ENCODE measurements around the gene BBS1.

BBS1 gene

DNA sequence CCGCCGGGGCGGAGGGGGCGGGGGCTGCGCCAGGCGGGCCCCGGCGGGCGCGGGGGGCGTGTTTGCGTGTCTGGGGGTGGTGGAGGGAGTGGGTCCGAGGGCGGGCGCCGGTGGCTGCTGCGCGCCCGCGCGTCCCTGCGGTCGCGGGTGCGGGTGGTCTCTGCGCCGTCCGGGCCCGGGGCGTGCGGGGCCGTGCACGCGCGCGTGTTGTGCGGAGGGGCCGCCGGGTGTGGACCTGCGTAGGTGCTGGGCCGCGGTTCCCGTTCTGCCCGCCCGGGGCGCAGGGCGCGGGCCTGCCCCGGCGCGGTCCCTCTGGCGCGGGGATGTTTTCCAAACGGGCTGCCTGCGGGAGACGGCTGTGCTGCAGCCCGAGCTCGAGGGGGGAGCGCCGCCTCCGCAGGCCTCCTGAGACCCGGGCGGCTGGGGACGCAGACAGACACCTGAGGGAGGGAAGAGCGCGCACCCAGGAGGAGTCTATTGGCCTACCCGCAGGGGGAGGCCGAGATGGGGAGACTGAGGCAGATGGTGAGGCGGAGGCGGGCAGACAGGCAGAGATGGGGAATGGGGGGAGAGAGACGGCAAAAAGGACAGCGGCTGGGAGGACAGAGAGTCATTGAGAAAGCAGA is 43.3 kb upstream of the BBS1 start:
- peak overlapping the region; percentile 73 for H3K4me3 ChIP-seq (ENCODE audit: low read length)
- peak; percentile 28 for DNase-seq (ENCODE audit: low read depth)
- TF ChIP-seq, protein P1, sequence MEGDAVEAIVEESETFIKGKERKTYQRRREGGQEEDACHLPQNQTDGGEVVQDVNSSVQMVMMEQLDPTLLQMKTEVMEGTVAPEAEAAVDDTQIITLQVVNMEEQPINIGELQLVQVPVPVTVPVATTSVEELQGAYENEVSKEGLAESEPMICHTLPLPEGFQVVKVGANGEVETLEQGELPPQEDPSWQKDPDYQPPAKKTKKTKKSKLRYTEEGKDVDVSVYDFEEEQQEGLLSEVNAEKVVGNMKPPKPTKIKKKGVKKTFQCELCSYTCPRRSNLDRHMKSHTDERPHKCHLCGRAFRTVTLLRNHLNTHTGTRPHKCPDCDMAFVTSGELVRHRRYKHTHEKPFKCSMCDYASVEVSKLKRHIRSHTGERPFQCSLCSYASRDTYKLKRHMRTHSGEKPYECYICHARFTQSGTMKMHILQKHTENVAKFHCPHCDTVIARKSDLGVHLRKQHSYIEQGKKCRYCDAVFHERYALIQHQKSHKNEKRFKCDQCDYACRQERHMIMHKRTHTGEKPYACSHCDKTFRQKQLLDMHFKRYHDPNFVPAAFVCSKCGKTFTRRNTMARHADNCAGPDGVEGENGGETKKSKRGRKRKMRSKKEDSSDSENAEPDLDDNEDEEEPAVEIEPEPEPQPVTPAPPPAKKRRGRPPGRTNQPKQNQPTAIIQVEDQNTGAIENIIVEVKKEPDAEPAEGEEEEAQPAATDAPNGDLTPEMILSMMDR (conservative IDR thresholded peaks at IDR 0.05; ENCODE audit: low read length), result 0 out of 2 replicates have a peak, but pooled peaks have one; percentile 2

DNA sequence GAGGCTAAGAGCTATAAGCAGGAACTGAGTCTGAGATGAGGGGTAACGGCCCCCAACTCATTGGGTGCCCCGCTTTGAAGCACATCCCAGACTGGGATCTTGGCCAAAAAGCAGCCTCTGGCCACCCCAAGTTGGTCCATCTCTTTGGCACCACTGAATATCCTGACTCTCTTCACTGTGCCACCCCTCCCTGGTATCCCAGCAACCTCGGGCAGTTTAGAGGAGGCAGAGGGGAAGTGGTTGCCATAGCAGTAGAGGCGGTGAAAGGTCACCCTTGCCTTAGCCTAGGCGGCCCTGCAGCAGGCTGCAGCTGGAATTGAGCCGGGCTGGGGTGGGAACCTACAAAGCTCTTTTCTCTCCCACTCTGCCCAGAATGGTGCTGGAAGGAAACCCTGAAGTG is 42.7 kb upstream of the BBS1 start:
- peak overlapping the region; percentile 73 for H3K4me3 ChIP-seq (ENCODE audit: low read length)
- TF ChIP-seq, protein P1 (conservative IDR thresholded peaks at IDR 0.05; ENCODE audit: low read length), result no peak
- no peak for DNase-seq (ENCODE audit: low read depth)

DNA sequence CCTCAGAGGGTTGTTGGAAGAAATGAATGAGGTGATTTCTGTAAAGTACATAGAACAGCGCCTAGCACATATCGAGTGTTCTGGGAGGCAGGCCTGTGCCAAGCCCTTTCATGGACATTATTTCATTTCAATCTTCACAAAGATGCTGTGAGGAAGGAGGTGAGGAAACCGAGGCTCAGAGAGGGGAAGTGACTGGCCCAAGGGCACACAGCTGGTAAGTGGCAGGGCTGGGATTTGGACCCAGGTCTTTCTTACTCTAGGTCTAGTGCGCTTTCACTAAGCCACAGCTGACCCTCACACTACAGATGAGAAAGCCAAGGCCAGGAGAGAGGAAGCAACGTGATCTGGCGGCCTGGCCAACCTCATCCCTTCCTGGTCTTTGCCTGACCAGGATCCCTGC is 41.7 kb upstream of the BBS1 start:
- H3K4me3 ChIP-seq (ENCODE audit: low read length), result no peak overlapping the region
- TF ChIP-seq, protein P1 (conservative IDR thresholded peaks at IDR 0.05; ENCODE audit: low read length), result no peak
- DNase-seq (ENCODE audit: low read depth), result no peak

DNA sequence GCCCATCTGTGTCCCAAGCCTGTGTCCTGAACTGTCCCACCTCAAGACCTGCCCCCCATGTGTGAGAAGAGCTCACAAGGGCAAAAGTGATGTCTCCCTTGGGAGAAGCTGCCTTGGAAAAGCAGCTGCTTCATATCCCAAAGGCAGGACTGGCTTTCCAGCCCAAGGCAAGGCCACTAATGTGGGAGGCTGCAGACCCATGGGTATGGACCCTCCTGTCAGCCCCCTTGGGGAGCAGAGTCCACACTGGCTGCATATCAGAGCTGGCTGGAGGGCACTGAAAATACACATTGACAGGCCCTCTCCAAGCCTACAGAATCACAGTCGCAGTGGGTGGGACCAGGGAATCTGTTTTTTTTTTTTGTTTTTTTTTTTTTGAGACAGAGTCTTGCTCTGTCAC is 41.0 kb upstream of the BBS1 start:
- DNase-seq (ENCODE audit: low read depth), result no peak
- H3K4me3 ChIP-seq (ENCODE audit: low read length), result no peak overlapping the region
- TF ChIP-seq, protein P1 (conservative IDR thresholded peaks at IDR 0.05; ENCODE audit: low read length), result no peak

DNA sequence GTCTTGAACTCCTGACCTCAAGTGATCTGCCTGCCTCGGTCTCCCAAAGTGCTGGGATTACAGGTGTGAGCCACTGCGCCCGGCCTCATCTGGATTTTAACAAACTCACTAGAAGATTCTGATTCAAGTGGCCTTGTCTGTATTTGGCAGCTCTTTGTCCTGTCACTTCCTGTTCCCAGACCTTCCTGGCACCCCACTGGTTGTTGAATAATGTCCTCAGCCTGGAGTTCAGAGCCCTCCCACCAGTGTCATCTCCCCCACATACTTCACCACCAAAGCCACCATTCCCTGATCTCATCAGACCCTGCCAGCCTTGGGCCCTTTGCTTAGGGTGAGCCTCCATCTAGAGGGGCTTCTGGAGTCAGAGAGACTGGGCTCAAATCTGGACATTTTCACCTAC is 40.4 kb upstream of the BBS1 start:
- no peak for DNase-seq (ENCODE audit: low read depth)
- H3K4me3 ChIP-seq (ENCODE audit: low read length), result no peak overlapping the region
- TF ChIP-seq, protein P1 (conservative IDR thresholded peaks at IDR 0.05; ENCODE audit: low read length), result no peak

DNA sequence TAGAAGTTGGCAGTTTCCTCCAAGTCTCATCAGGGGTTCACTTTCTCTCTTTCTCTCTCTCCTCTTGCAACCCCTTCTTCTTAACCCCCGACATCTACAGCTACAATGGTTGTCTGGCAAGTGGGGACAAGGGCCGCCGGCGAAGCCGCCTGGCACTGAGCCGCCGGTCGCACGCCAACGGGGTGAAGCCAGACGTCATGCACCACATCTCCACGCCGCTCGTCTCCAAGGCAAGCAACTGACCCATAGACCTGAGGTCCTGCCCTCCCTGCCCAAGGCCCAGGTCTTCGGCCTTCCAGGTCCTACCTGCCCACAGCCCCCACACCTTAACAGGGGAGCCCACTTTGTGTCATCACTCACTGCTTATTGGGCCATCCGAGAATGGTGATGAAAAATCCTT is 39.3 kb upstream of the BBS1 start:
- no peak for DNase-seq (ENCODE audit: low read depth)
- TF ChIP-seq, protein P1 (conservative IDR thresholded peaks at IDR 0.05; ENCODE audit: low read length), result no peak
- no peak overlapping the region for H3K4me3 ChIP-seq (ENCODE audit: low read length)

DNA sequence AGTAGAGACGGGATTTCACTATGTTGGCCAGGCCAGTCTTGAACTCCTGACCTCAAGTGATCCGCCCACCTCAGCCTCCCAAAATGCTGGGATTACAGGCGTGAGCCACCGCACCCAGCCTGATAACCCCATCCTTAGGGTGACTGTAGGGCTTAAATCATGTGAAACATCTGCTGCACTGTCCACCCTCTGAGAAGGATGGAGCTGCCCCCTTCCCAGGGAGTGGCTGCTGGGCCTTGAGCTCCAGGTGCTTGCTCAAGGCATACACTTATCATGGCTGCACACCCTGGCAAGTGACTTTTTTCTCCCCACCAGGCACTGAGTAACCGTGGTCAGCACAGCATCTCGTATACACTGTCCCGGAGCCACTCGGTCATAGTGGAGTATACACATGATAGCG is 38.4 kb upstream of the BBS1 start:
- H3K4me3 ChIP-seq (ENCODE audit: low read length), result no peak overlapping the region
- DNase-seq (ENCODE audit: low read depth), result no peak
- TF ChIP-seq, protein P1 (conservative IDR thresholded peaks at IDR 0.05; ENCODE audit: low read length), result no peak

All from AG10803 (cell line).